PC-3 (cell line): ENCODE measurements around the gene LURAP1L. TPM values are rescaled to one million over a fixed set of nuclear protein-coding genes. Genes with fewer than 3 reads are reported as not detected.

Source experiments
- ATAC-seq: fragments of 200-7000 bp; cut with Tn5 transposase; 2 replicates; pipeline ENCODE4 v1.9.1; 2020; ENCODE audit warnings: mild to moderate bottlenecking, moderate library complexity
- BruUV-seq: library from RNA; stranded (reverse); fragments of 400-500 nt; replicated peaks from 2 replicates; lab custom pipeline; 2021; lab: Mats Ljungman, UMichigan
- CTCF ChIA-PET: fragments of 300-600 bp; sonication (Branson Sonifier 250); formaldehyde crosslinking; loops from one replicate; lab custom pipeline; 2022; ENCODE audit warnings: antibody characterized with exemption; lab: Charles Lee
- POLR2A ChIA-PET: fragments of 300-600 bp; sonication (Branson Sonifier 250); formaldehyde crosslinking; loops from one replicate; lab custom pipeline; 2022; ENCODE audit warnings: antibody characterized with exemption; ENCODE audit not compliant: unreplicated experiment; lab: Charles Lee
- DNase-seq: peaks from one replicate; pipeline ENCODE4 v3.0.0-alpha.2; 2015
- H2AFZ ChIP-seq: fragments of 300-600 bp; sonication (generic); 2 replicates; pipeline ENCODE4 v1.6.0; 2016; ENCODE audit warnings: antibody characterized with exemption, low read length
- H3F3A ChIP-seq: fragments of 300-600 bp; sonication (generic); one replicate; pipeline ENCODE4 v1.6.0; 2017; ENCODE audit warnings: antibody characterized with exemption, low read length, control low read depth, mild to moderate bottlenecking; ENCODE audit not compliant: unreplicated experiment
- H3K27ac ChIP-seq: fragments of 300-600 bp; sonication (generic); 2 replicates; pipeline ENCODE4 v1.5.1; 2016; ENCODE audit warnings: mild to moderate bottlenecking, low read length
- H3K27me3 ChIP-seq: fragments of 300-600 bp; sonication (generic); 2 replicates; pipeline ENCODE4 v1.6.1; 2016; ENCODE audit warnings: low read length, mixed read lengths
- H3K36me3 ChIP-seq: fragments of 300-600 bp; sonication (generic); 2 replicates; pipeline ENCODE4 v1.6.1; 2016; ENCODE audit warnings: low read depth, mixed run types, low read length, mixed read lengths
- H3K4me1 ChIP-seq: fragments of 300-600 bp; sonication (generic); 2 replicates; pipeline ENCODE4 v1.5.1; 2016; ENCODE audit warnings: low read length; ENCODE audit not compliant: insufficient read depth
- H3K4me2 ChIP-seq: fragments of 300-600 bp; sonication (generic); 2 replicates; pipeline ENCODE4 v1.6.0; 2016; ENCODE audit warnings: low read length
- H3K4me3 ChIP-seq: fragments of 300-600 bp; sonication (generic); 2 replicates; pipeline ENCODE4 v1.5.1; 2016; ENCODE audit warnings: mild to moderate bottlenecking, low read length, mixed read lengths
- H3K79me2 ChIP-seq: fragments of 300-600 bp; sonication (generic); 2 replicates; pipeline ENCODE4 v1.6.1; 2017; ENCODE audit warnings: low read length, mixed read lengths
- H3K9ac ChIP-seq: fragments of 300-600 bp; sonication (generic); 2 replicates; pipeline ENCODE4 v1.6.0; 2016; ENCODE audit warnings: mild to moderate bottlenecking, low read length
- H3K9me2 ChIP-seq: fragments of 300-600 bp; sonication (generic); replicated peaks from 2 replicates; pipeline ENCODE4 v1.6.1; 2016; ENCODE audit warnings: mixed run types, low read length, mixed read lengths
- H3K9me3 ChIP-seq: fragments of 300-600 bp; sonication (generic); 2 replicates; pipeline ENCODE4 v1.6.1; 2016; ENCODE audit warnings: low read length, mixed read lengths
- H4K20me1 ChIP-seq: fragments of 300-600 bp; sonication (generic); 2 replicates; pipeline ENCODE4 v1.6.1; 2016; ENCODE audit warnings: low read length, mixed read lengths
- CTCF ChIP-seq: fragments of 300-600 bp; sonication (generic); conservative IDR thresholded peaks from 2 replicates; pipeline ENCODE4 v1.5.1; 2017; ENCODE audit warnings: antibody characterized with exemption, low read depth, mild to moderate bottlenecking, low read length
- EZH2 ChIP-seq: fragments of 300-600 bp; sonication (generic); IDR thresholded peaks from one replicate; pipeline ENCODE4 v1.6.1; 2017; ENCODE audit warnings: antibody characterized with exemption, mild to moderate bottlenecking, low read length; ENCODE audit not compliant: unreplicated experiment
- EZH2phosphoT487 ChIP-seq: fragments of 300-600 bp; sonication (generic); IDR thresholded peaks from 2 replicates; pipeline ENCODE4 v1.6.1; 2018; ENCODE audit warnings: mild to moderate bottlenecking, antibody characterized with exemption, low read length, borderline replicate concordance
- intact Hi-C: fragments of 100-400 bp; cut with micrococcal nuclease; formaldehyde crosslinking; loops from 2 replicates; pipeline ENCODE4 v1.9.0; 2023
- total RNA-seq: library from RNA; depleted of rRNA; stranded (reverse); fragments of >200 nt; gene quantifications from 2 replicates; pipeline ENCODE4 v1.2.3, GENCODE V29; 2014

LURAP1L gene
- total RNA-seq, 1 experiment from 2014 or later: 16.4 TPM

GRCh38 chr9:12740845-12741244 lies 34.0 kb upstream of the LURAP1L start:
- Histone ChIP-seq H3K9me3 (no peaks in the 10 kb centered on the region), H2AFZ (no peak overlapping the region), H3K27ac (no peak overlapping the region), H3F3A (no peaks in the 10 kb centered on the region), H3K4me2 (no peak overlapping the region), H3K27me3 (no peaks in the 10 kb centered on the region), H3K9me2 (no peaks in the 10 kb centered on the region), H3K36me3 (no peaks in the 10 kb centered on the region), H3K9ac (no peak overlapping the region), H3K4me3 (no peak overlapping the region), H4K20me1 (no peaks in the 10 kb centered on the region), H3K79me2 (no peaks in the 10 kb centered on the region), H3K4me1 (no peaks in the 10 kb centered on the region)
- POLR2A ChIA-PET: no interaction called here
- no peak for ATAC-seq
- no TSS peak for BruUV-seq
- CTCF ChIA-PET: no interaction called here
- intact Hi-C loops: no loop called here
- no peak for DNase-seq
- TF ChIP-seq EZH2phosphoT487: no peak
- TF ChIP-seq EZH2: no peak
- TF ChIP-seq CTCF: no peak

- Histone ChIP-seq H3K9me3 (no peaks in the 10 kb centered on the region), H2AFZ (no peak overlapping the region), H3F3A (no peaks in the 10 kb centered on the region), H4K20me1 (no peaks in the 10 kb centered on the region), H3K4me1 (peaks cover 6% of the 10 kb centered on the region), H3K9ac (no peak overlapping the region), H3K27ac (peak overlapping the region; percentile 50), H3K4me3 (no peak overlapping the region), H3K27me3 (no peaks in the 10 kb centered on the region), H3K9me2 (no peaks in the 10 kb centered on the region), H3K79me2 (no peaks in the 10 kb centered on the region), H3K36me3 (no peaks in the 10 kb centered on the region), H3K4me2 (no peak overlapping the region; the same call in 1 of the 2 replicates)
- intact Hi-C loops: no loop called here
- ATAC-seq: peak; percentile 72
- BruUV-seq: no TSS peak
- TF ChIP-seq EZH2phosphoT487: no peak
- TF ChIP-seq CTCF: no peak
- TF ChIP-seq EZH2: no peak
- peak; percentile 45 for DNase-seq
- CTCF ChIA-PET: interaction anchor here (0.6 kb wide), 1 partner anchor 25 kb away, joined by 3 read pairs; no protein-coding TSS in a partner anchor
- POLR2A ChIA-PET: interaction anchor here (1.0 kb wide), 1 partner anchor 27 kb away, joined by 11 read pairs; the partner anchor contains the start of gene LURAP1L
Observed at GRCh38 chr9:12748016-12748415, 26.8 kb upstream of the LURAP1L start.

GRCh38 chr9:12748954-12749353 lies 25.9 kb upstream of the LURAP1L start:
- Histone ChIP-seq H3K27ac (no peak overlapping the region), H3K4me2 (no peak overlapping the region), H2AFZ (no peak overlapping the region), H3K9me2 (no peaks in the 10 kb centered on the region), H3K27me3 (no peaks in the 10 kb centered on the region), H4K20me1 (no peaks in the 10 kb centered on the region), H3F3A (no peaks in the 10 kb centered on the region), H3K79me2 (no peaks in the 10 kb centered on the region), H3K9ac (no peak overlapping the region), H3K36me3 (no peaks in the 10 kb centered on the region), H3K4me1 (peaks cover 6% of the 10 kb centered on the region), H3K4me3 (no peak overlapping the region), H3K9me3 (no peaks in the 10 kb centered on the region)
- ATAC-seq (no peak), DNase-seq (no peak)
- ChIA-PET POLR2A (no interaction called here), CTCF (no interaction called here)
- no TSS peak for BruUV-seq
- TF ChIP-seq EZH2phosphoT487: no peak
- no peak for TF ChIP-seq CTCF
- TF ChIP-seq EZH2: no peak
- intact Hi-C loops: no loop called here
